Esophagus muscularis mucosa (tissue), 4 donors: Measurements from ENCODE around the gene TNC. TPM values are rescaled to one million over a fixed set of nuclear protein-coding genes. Genes with fewer than 3 reads are reported as not detected.

Source experiments
- DNase-seq: peaks from one replicate; pipeline ENCODE4 v3.0.0-alpha.2; 2017; ENCODE audit errors: extremely low spot score
- H3K27ac ChIP-seq, 4 donors: fragments of 200-600 bp; sonication (generic); replicated peaks in 1 of 4; 1 replicate in 3 of 4; 2 replicates in 1 of 4; pipeline ENCODE4 v1.5.1; 2016 to 2019; ENCODE audit warnings: mild to moderate bottlenecking in 1 of 4
- H3K27me3 ChIP-seq, 4 donors: fragments of 200-600 bp; sonication (generic); one replicate each; pipeline versions ENCODE4 v1.5.1 to v1.6.0; 2016 to 2019
- H3K36me3 ChIP-seq, 4 donors: fragments of 200-600 bp; sonication (generic); one replicate each; pipeline ENCODE4 v1.5.1; 2016 to 2019
- H3K4me1 ChIP-seq, 4 donors: fragments of 200-600 bp; sonication (generic); one replicate each; pipeline ENCODE4 v1.5.1; 2016 to 2019
- H3K4me3 ChIP-seq, 4 donors: fragments of 200-600 bp; sonication (generic); 1 replicate in 2 of 4; 2 replicates in 2 of 4; pipeline ENCODE4 v1.5.1; 2016 to 2019; ENCODE audit warnings: mild to moderate bottlenecking in 4 of 4, moderate library complexity in 1 of 4
- H3K9me3 ChIP-seq, 4 donors: fragments of 200-600 bp; sonication (generic); 1 replicate in 3 of 4; 2 replicates in 1 of 4; pipeline ENCODE4 v1.5.1; 2016 to 2019
- EP300 ChIP-seq: sonication (generic); formaldehyde crosslinking; IDR thresholded peaks from one replicate; pipeline ENCODE4 v1.6.1; 2017; ENCODE audit warnings: antibody characterized with exemption
- POLR2A ChIP-seq: fragments of 450-650 bp; IDR thresholded peaks from one replicate; pipeline ENCODE4 v1.6.1; 2017; ENCODE audit warnings: antibody characterized with exemption, moderate library complexity, mild to moderate bottlenecking, low read depth
- POLR2AphosphoS5 ChIP-seq, 2 donors: sonication (generic); formaldehyde crosslinking; IDR thresholded peaks; one replicate each; pipeline ENCODE4 v1.6.1; 2017; ENCODE audit warnings: antibody characterized with exemption in 2 of 2
- WGBS: methylation state at CpG from one replicate; pipeline ENCODE4 v1.1.5; 2018; 5-methylcytosine and 5-hydroxymethylcytosine counted together
- intact Hi-C: fragments of 100-400 bp; cut with DNase I; formaldehyde crosslinking; loops from one replicate; pipeline ENCODE4 v1.15.1; 2023
- total RNA-seq, 4 donors: library from RNA; depleted of rRNA; stranded (reverse); fragments of >200 nt; gene quantifications; one replicate each; pipeline versions ENCODE4 v1.1.0 to v1.2.1, GENCODE V29; 2016
- TF ChIP-seq, protein P1 (sequence below), 3 experiments: fragments of 200-600 bp in 2 of 3; fragments of 450-650 bp in 1 of 3; sonication (generic) in 2 of 3; IDR thresholded peaks; one replicate each; pipeline ENCODE4 v1.5.1; 2017 to 2019; ENCODE audit warnings: antibody characterized with exemption in 3 of 3, mild to moderate bottlenecking in 2 of 3, moderate library complexity in 1 of 3

The TNC gene
- total RNA-seq, 4 donors from 2014 or later, result 216 to 576 (median 478) TPM

DNA sequence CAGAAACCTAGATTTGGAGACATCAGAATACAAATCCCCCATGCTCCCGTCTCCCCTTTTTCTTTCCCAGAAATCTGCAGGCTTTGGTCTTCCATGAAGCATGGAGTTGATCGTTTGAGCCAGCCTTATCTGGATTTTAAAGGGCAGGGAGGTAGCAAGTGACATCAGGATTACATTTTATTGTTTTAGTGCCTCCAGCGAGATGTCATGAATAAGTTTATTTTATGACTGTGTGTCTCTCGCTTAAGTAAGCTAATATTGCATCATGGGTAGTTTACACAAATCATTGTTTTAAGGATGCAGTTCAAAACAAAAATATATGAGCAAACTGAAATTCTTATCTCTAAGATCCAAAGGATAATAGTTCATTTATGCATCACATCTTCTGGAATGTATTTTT lies 136.9 kb downstream of the TNC start:
- TF ChIP-seq POLR2AphosphoS5 (IDR thresholded peaks at IDR 0.05) (no peak), POLR2A (no peak), EP300 (no peak)
- 82% methylated on average over 4 of the region's 4 CpGs for WGBS
- Histone ChIP-seq H3K36me3 (no peaks in the 10 kb centered on the region), H3K9me3 (no peaks in the 10 kb centered on the region), H3K4me3 (no peak overlapping the region), H3K4me1 (no peaks in the 10 kb centered on the region), H3K27me3 (no peaks in the 10 kb centered on the region), H3K27ac (no peak overlapping the region)
- intact Hi-C loops, result no loop called here
- no peak for DNase-seq

DNA sequence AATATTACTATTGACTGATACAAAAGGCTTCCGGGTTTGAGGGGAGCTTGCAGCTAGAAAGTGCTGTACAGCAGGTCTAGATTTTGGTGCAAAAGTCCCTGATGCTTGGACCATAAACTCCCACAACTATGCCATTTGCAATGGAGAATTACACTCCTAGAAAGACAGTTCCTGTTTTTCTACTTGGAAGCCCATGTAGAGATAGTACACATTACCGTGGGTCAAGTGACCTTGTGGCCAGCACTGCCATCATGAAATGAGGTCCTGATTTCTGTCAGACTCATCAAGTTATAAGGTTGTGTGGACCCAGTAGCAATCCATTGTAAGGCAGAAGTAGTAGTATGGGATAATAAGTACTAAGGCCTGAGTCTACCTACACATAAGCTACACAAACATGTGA lies 144.7 kb downstream of the TNC start:
- Histone ChIP-seq H3K4me1 (no peaks in the 10 kb centered on the region), H3K27me3 (no peaks in the 10 kb centered on the region), H3K9me3 (no peaks in the 10 kb centered on the region), H3K4me3 (no peak overlapping the region), H3K27ac (no peak overlapping the region), H3K36me3 (no peaks in the 10 kb centered on the region)
- TF ChIP-seq, protein P1, sequence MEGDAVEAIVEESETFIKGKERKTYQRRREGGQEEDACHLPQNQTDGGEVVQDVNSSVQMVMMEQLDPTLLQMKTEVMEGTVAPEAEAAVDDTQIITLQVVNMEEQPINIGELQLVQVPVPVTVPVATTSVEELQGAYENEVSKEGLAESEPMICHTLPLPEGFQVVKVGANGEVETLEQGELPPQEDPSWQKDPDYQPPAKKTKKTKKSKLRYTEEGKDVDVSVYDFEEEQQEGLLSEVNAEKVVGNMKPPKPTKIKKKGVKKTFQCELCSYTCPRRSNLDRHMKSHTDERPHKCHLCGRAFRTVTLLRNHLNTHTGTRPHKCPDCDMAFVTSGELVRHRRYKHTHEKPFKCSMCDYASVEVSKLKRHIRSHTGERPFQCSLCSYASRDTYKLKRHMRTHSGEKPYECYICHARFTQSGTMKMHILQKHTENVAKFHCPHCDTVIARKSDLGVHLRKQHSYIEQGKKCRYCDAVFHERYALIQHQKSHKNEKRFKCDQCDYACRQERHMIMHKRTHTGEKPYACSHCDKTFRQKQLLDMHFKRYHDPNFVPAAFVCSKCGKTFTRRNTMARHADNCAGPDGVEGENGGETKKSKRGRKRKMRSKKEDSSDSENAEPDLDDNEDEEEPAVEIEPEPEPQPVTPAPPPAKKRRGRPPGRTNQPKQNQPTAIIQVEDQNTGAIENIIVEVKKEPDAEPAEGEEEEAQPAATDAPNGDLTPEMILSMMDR (IDR thresholded peaks at IDR 0.05), result no peak
- no peak for TF ChIP-seq POLR2AphosphoS5 (IDR thresholded peaks at IDR 0.05)
- TF ChIP-seq EP300, result no peak
- no peak for TF ChIP-seq POLR2A
- 58% methylated on average over 2 of the region's 2 CpGs for WGBS
- intact Hi-C loops, result no loop called here
- DNase-seq, result no peak

DNA sequence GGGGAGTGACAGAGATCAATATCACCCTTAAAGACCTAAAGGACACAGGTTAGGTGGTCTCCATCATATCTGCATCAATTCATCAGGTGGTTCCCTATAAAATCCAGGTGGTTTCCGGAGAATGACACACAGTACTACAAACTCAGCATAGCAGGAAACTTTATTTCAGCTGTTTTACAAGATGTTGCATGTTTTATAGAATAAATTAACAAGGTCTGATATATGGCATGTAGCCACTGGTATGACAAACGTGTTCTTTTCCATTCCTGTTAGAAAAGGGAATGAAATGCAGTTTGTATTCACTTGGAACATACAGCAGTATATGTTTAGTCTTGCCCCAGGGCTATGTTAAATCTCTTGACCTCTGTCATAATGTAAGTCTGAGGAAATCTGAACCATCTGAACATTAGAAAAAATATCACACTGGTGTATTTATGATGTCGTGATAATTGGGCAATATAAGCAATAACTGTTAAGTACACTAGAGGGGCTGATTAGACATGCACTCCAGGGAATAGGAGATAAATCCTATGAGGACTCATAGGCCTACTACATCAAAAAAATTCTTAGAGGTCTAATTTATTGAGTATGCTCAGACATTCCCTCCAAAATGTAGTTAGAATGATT lies 145.3 kb downstream of the TNC start:
- Histone ChIP-seq H3K36me3 (no peaks in the 10 kb centered on the region), H3K27me3 (no peaks in the 10 kb centered on the region), H3K27ac (no peak overlapping the region), H3K9me3 (no peaks in the 10 kb centered on the region), H3K4me1 (no peaks in the 10 kb centered on the region), H3K4me3 (no peak overlapping the region)
- WGBS, result 68% methylated on average over 3 of the region's 3 CpGs
- intact Hi-C loops, result no loop called here
- DNase-seq, result no peak
- TF ChIP-seq POLR2A (no peak), POLR2AphosphoS5 (IDR thresholded peaks at IDR 0.05) (no peak), EP300 (no peak)
- TF ChIP-seq, protein P1 (IDR thresholded peaks at IDR 0.05), result no peak

Other genes with a start within 250 kb of the TNC start
- gene TNFSF8, start 187.6 kb downstream of the TNC start, total RNA-seq, result 1 to 10 TPM in 2 of 4 donors, under 1 TPM in 2; 0.46 to 4.0 (median 1.4) TPM